ENCODE results near the gene SREBF1. TPM values are rescaled to one million over a fixed set of nuclear protein-coding genes. Genes with fewer than 3 reads are reported as not detected.

SREBF1 gene
- total RNA-seq, result 179 to 187 TPM (median 181 TPM) in 3 replicates

DNA sequence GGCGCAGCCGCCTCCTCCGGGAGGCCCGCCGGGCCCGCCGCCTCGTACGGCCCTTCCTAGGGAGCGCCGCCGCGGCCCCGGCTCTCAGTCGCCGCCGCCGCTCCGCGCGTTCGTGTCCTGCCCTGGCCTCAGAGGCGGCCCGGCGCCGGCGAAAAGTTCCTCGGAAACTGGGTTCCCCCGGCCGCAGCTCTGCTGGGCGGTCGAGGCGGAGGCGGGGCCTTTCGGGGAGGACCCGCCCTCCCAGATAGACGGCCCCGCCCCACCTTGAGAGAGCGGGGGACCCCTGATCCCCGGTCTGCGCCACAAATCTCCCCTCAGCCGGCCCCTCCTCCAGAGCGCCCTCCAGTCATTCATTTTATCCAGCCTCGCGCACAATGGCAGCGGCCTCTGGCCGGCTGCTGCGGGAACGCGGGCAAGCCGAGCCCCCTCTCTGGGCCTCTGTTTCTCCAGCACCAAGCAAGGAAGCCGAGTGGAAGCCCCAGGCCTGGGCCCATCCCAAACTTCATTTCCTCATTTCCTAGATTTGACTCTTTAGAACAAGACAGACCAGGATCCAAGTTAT, at the start of gene SREBF1:
Gene SREBF1, minus strand, starts transcription at position 169 of the 562 bp plus-strand sequence. CDS start 169 bp downstream, outside the sequence.
- TF ChIP-seq, protein P1, sequence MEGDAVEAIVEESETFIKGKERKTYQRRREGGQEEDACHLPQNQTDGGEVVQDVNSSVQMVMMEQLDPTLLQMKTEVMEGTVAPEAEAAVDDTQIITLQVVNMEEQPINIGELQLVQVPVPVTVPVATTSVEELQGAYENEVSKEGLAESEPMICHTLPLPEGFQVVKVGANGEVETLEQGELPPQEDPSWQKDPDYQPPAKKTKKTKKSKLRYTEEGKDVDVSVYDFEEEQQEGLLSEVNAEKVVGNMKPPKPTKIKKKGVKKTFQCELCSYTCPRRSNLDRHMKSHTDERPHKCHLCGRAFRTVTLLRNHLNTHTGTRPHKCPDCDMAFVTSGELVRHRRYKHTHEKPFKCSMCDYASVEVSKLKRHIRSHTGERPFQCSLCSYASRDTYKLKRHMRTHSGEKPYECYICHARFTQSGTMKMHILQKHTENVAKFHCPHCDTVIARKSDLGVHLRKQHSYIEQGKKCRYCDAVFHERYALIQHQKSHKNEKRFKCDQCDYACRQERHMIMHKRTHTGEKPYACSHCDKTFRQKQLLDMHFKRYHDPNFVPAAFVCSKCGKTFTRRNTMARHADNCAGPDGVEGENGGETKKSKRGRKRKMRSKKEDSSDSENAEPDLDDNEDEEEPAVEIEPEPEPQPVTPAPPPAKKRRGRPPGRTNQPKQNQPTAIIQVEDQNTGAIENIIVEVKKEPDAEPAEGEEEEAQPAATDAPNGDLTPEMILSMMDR (IDR thresholded peaks at IDR 0.05; ENCODE audit: unreplicated experiment), result no peak
- peaks cover 4% of the 10 kb centered on the region for H3K36me3 Mint-ChIP-seq
- peak within 1 kb of the TSS; percentile 90 for H3K4me3 Mint-ChIP-seq
- peak; percentile 60 to 69 for DNase-seq (ENCODE audit: low spot score in 2 of 2, unreplicated experiment in 2 of 2)
- no peaks in the 10 kb centered on the region for H3K9me3 Mint-ChIP-seq
- H3K4me1 Mint-ChIP-seq, result peaks cover 69% of the 10 kb centered on the region
- H3K27ac Mint-ChIP-seq, result peak within 1 kb of the TSS; percentile 99
- no peaks in the 10 kb centered on the region for H3K27me3 Mint-ChIP-seq (ENCODE audit: low read depth)

DNA sequence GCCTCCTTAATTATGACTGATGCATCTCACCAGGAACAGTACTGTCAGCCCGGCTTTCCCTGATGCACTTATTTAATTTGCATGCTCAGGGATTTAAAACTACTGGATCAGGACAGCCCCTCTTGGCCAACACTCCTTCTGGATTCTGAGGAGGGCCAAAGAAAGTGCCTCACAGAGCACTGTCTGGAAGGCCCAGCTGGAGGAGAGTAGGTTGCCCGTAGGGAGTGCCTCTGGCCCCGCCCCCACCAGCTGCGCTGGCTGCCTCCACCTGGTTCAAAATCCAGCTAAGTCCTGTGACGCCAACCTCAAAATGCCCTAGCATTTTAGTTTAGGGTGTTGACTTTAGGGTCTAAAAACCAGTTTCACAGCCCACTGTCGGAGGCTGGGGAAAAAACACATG, 49.4 kb upstream of the SREBF1 start:
- no peak for DNase-seq (ENCODE audit: low spot score in 2 of 2, unreplicated experiment in 2 of 2)
- Mint-ChIP-seq H3K4me1 (peaks cover 8% of the 10 kb centered on the region), H3K9me3 (no peaks in the 10 kb centered on the region), H3K27me3 (ENCODE audit: low read depth) (no peaks in the 10 kb centered on the region), H3K4me3 (no peak overlapping the region), H3K27ac (no peak overlapping the region), H3K36me3 (peaks cover 21% of the 10 kb centered on the region)
- TF ChIP-seq, protein P1 (IDR thresholded peaks at IDR 0.05; ENCODE audit: unreplicated experiment), result no peak

DNA sequence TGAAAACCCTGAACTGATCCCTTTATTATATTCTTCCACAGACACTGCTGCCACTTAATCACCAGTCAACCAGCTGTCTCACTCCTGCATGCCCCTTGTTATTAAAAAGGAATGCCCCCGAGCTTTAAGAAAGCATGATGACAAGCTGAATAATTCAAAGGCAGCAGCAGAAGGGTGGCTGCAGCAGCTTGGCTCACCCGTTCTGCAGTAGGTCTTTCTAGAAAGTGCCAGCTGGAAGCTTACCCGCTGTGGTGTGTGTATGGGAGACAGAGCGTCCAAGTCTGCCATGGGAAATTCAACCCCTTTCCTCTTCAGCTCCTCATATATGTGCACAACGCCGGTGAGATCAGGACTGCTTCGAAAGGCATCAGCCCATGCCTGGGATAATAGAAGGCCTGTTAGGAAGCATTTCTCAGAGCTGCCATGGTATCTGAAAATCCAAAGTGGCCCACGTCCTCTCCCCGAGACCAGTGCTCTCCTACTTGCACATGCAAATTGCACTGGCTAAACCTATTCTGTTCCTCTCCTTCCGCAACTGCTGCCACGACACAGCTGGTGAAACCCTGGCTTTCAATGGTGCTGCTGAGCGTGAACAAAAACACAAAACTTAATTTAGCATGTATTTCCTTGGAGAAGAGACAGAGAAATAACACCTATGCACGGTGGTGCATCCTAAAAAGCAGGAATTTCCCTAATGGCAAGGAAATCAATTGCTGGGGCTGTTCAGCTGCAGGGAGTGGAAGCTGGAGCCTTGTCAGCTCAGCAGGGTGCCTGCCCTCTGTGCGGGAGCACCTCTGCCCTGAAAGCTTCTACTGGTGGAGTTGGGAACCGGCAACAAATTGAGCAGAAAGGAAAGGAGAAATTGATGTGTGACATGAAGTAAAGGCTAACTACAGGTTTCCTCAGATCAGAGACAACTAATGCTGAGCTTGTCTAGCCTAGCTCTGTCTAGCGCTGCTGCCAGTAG, 47.9 kb upstream of the SREBF1 start:
- Mint-ChIP-seq H3K4me1 (peaks cover 9% of the 10 kb centered on the region), H3K27me3 (ENCODE audit: low read depth) (no peaks in the 10 kb centered on the region), H3K36me3 (peaks cover 19% of the 10 kb centered on the region), H3K4me3 (no peak overlapping the region), H3K9me3 (no peaks in the 10 kb centered on the region), H3K27ac (no peak overlapping the region)
- no peak for DNase-seq (ENCODE audit: low spot score in 2 of 2, unreplicated experiment in 2 of 2)
- TF ChIP-seq, protein P1 (IDR thresholded peaks at IDR 0.05; ENCODE audit: unreplicated experiment), result no peak

DNA sequence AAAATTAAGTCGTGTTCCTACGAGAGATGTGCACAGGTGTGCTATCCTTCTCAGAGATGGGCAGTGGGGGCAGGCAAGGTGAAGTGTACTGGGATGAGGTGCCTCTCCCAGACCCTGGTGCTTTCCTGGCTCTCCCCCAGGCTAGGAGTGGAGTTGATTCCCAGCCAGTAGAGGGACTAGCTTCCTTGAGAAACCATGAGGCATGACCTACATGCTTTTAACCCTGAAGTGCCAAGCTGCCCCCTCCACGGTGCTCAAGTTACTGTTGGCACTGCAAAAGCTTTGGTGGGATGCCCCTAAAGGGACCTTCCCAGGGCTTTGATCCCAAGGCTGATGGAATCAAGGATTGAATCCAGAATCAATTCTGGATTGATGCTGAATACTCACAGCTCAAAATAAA, 47.0 kb upstream of the SREBF1 start:
- H3K4me3 Mint-ChIP-seq, result no peak overlapping the region
- H3K4me1 Mint-ChIP-seq, result peaks cover 9% of the 10 kb centered on the region
- no peak overlapping the region for H3K27ac Mint-ChIP-seq

DNA sequence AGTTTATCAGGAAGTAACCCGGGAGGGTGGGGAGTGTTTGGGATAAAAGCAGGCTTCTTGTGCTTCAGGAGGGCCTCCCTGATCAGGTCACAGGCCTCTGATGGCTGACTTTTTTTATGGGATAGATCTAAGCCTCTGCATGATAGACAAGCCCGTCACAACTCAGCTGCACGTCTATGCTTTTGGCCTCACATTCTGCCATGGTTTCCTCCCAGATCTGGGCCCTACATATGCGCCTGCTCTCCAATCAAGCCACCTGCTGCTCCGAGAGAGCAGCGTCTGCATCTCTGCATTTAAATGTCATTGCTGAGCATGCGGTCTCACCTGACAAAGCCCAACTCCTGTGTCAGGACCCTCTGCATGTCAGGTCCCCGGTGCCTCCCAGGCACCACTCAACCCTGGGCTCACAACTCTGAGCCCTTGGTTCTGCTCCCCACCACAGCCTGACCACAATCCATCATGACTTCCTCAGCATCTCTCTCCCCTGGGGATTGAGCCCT, 45.3 kb upstream of the SREBF1 start:
- peaks cover 21% of the 10 kb centered on the region for H3K4me1 Mint-ChIP-seq
- TF ChIP-seq, protein P1 (IDR thresholded peaks at IDR 0.05; ENCODE audit: unreplicated experiment), result no peak
- peak overlapping the region; percentile 59 for H3K27ac Mint-ChIP-seq
- DNase-seq (ENCODE audit: low spot score in 2 of 2, unreplicated experiment in 2 of 2), result no peak
- H3K27me3 Mint-ChIP-seq (ENCODE audit: low read depth), result no peaks in the 10 kb centered on the region
- no peaks in the 10 kb centered on the region for H3K9me3 Mint-ChIP-seq
- H3K36me3 Mint-ChIP-seq, result peaks cover 19% of the 10 kb centered on the region
- no peak overlapping the region for H3K4me3 Mint-ChIP-seq

More for the DNA sequence above, 47.0 kb upstream of the SREBF1 start:
- no peak for DNase-seq (ENCODE audit: low spot score in 2 of 2, unreplicated experiment in 2 of 2)
- H3K27me3 Mint-ChIP-seq (ENCODE audit: low read depth), result no peaks in the 10 kb centered on the region
- peaks cover 19% of the 10 kb centered on the region for H3K36me3 Mint-ChIP-seq
- H3K9me3 Mint-ChIP-seq, result no peaks in the 10 kb centered on the region
- TF ChIP-seq, protein P1 (IDR thresholded peaks at IDR 0.05; ENCODE audit: unreplicated experiment), result no peak
